ENCODE measurements around the gene BUD31. TPM values are rescaled to one million over a fixed set of nuclear protein-coding genes. Genes with fewer than 3 reads are reported as not detected.

BUD31 gene
- total and polyA plus RNA-seq, 9 of the 15 experiments (the other 6 are each of a cell fraction or from before 2014, with no cell fraction given): 105 to 342 (median 247) TPM

DNA sequence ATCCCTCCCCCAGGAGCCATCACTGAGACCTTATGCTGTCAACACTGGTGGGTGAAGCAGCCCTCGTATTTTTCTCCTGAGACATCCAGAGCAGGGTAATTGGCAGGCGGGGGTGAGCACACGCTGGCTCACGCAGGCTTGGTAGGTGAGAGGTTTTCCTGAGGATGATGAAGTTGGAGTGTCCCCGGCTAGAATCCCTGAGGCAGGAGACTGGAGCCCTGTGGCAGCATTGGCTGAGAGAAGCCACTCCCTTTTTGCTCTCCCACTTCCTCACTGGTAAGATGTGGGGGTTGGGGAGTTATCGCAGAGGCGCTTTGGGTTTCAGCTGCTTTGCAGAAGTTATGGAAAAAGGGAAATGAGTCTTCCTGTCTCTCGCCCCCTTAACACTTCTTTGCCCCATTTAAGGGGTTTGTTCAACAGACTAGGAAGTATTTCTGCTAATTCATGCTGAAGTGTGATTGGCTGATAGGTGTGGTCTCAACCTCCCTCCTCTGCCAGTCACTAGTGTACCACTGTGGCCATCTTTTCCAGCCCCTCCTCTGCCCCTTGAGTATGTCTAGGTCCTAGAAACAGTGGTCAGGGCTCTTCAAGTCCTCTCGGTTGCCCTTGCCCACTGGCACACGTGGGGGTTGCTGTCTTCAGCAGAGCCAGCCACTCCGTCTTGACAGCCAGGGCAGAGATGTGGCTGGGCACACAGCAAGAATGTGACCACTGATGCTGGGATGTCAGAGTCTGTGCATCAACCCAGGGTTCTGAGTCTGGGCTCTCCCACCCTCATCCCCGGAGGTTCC is 28.5 kb upstream of the BUD31 start (continued):
- TF ChIP-seq SMC3 (conservative IDR thresholded peaks at IDR 0.05; ENCODE audit: insufficient read depth, low read depth, low read length): 0 out of 2 replicates have a peak, but pooled peaks have one; percentile 3
- TF ChIP-seq, protein P1, sequence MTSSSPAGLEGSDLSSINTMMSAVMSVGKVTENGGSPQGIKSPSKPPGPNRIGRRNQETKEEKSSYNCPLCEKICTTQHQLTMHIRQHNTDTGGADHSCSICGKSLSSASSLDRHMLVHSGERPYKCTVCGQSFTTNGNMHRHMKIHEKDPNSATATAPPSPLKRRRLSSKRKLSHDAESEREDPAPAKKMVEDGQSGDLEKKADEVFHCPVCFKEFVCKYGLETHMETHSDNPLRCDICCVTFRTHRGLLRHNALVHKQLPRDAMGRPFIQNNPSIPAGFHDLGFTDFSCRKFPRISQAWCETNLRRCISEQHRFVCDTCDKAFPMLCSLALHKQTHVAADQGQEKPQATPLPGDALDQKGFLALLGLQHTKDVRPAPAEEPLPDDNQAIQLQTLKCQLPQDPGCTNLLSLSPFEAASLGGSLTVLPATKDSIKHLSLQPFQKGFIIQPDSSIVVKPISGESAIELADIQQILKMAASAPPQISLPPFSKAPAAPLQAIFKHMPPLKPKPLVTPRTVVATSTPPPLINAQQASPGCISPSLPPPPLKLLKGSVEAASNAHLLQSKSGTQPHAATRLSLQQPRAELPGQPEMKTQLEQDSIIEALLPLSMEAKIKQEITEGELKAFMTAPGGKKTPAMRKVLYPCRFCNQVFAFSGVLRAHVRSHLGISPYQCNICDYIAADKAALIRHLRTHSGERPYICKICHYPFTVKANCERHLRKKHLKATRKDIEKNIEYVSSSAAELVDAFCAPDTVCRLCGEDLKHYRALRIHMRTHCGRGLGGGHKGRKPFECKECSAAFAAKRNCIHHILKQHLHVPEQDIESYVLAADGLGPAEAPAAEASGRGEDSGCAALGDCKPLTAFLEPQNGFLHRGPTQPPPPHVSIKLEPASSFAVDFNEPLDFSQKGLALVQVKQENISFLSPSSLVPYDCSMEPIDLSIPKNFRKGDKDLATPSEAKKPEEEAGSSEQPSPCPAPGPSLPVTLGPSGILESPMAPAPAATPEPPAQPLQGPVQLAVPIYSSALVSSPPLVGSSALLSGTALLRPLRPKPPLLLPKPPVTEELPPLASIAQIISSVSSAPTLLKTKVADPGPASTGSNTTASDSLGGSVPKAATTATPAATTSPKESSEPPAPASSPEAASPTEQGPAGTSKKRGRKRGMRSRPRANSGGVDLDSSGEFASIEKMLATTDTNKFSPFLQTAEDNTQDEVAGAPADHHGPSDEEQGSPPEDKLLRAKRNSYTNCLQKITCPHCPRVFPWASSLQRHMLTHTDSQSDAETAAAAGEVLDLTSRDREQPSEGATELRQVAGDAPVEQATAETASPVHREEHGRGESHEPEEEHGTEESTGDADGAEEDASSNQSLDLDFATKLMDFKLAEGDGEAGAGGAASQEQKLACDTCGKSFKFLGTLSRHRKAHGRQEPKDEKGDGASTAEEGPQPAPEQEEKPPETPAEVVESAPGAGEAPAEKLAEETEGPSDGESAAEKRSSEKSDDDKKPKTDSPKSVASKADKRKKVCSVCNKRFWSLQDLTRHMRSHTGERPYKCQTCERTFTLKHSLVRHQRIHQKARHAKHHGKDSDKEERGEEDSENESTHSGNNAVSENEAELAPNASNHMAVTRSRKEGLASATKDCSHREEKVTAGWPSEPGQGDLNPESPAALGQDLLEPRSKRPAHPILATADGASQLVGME (CRISPR knock-in tag; IDR thresholded peaks at IDR 0.05): 0 out of 2 replicates have a peak, but pooled peaks have one; percentile 53
- TF ChIP-seq ZNF445 (CRISPR knock-in tag; IDR thresholded peaks at IDR 0.05; ENCODE audit: low read depth): no peak
- TF ChIP-seq ZC3H11A (IDR thresholded peaks at IDR 0.05; ENCODE audit: low read depth, low read length): no peak
- TF ChIP-seq EP400 (IDR thresholded peaks at IDR 0.05): no peak; the same call in none of the 2 replicates
- peak; percentile 49; the same call in 1 of the 2 replicates for TF ChIP-seq MAFF (IDR thresholded peaks at IDR 0.05; ENCODE audit: low read length)
- TF ChIP-seq, protein P2, sequence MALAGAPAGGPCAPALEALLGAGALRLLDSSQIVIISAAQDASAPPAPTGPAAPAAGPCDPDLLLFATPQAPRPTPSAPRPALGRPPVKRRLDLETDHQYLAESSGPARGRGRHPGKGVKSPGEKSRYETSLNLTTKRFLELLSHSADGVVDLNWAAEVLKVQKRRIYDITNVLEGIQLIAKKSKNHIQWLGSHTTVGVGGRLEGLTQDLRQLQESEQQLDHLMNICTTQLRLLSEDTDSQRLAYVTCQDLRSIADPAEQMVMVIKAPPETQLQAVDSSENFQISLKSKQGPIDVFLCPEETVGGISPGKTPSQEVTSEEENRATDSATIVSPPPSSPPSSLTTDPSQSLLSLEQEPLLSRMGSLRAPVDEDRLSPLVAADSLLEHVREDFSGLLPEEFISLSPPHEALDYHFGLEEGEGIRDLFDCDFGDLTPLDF (CRISPR knock-in tag; IDR thresholded peaks at IDR 0.05): no peak
- peak; percentile 6; the same call in 1 of the 2 replicates for TF ChIP-seq EGR1 (conservative IDR thresholded peaks at IDR 0.05)
- TF ChIP-seq, protein P3, sequence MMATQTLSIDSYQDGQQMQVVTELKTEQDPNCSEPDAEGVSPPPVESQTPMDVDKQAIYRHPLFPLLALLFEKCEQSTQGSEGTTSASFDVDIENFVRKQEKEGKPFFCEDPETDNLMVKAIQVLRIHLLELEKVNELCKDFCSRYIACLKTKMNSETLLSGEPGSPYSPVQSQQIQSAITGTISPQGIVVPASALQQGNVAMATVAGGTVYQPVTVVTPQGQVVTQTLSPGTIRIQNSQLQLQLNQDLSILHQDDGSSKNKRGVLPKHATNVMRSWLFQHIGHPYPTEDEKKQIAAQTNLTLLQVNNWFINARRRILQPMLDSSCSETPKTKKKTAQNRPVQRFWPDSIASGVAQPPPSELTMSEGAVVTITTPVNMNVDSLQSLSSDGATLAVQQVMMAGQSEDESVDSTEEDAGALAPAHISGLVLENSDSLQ (IDR thresholded peaks at IDR 0.05): peak; percentile 62
- TF ChIP-seq ETV5 (CRISPR knock-in tag; IDR thresholded peaks at IDR 0.05; ENCODE audit: low read depth): peak; percentile 79; the same call in 1 of the 2 replicates
- TF ChIP-seq POLR2AphosphoS5 (IDR thresholded peaks at IDR 0.05; ENCODE audit: control insufficient read depth, insufficient read depth, low read depth, low read length): 0 out of 2 replicates have a peak, but pooled peaks have one; percentile 54
- peak; percentile 53 for TF ChIP-seq DPF2 (IDR thresholded peaks at IDR 0.05)
- TF ChIP-seq, protein P4, sequence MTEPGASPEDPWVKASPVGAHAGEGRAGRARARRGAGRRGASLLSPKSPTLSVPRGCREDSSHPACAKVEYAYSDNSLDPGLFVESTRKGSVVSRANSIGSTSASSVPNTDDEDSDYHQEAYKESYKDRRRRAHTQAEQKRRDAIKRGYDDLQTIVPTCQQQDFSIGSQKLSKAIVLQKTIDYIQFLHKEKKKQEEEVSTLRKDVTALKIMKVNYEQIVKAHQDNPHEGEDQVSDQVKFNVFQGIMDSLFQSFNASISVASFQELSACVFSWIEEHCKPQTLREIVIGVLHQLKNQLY (CRISPR knock-in tag; conservative IDR thresholded peaks at IDR 0.05): no peak
- peak; percentile 99 for TF ChIP-seq SPI1 (IDR thresholded peaks at IDR 0.05; ENCODE audit: borderline replicate concordance, low read depth, low read length)
- TF ChIP-seq, protein P5, sequence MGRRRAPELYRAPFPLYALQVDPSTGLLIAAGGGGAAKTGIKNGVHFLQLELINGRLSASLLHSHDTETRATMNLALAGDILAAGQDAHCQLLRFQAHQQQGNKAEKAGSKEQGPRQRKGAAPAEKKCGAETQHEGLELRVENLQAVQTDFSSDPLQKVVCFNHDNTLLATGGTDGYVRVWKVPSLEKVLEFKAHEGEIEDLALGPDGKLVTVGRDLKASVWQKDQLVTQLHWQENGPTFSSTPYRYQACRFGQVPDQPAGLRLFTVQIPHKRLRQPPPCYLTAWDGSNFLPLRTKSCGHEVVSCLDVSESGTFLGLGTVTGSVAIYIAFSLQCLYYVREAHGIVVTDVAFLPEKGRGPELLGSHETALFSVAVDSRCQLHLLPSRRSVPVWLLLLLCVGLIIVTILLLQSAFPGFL (CRISPR knock-in tag; IDR thresholded peaks at IDR 0.05): 0 out of 2 replicates have a peak, but pooled peaks have one; percentile 54
- TF ChIP-seq DACH1 (IDR thresholded peaks at IDR 0.05; ENCODE audit: partially characterized antibody): no peak
- peak; percentile 37 for TF ChIP-seq NFYB (IDR thresholded peaks at IDR 0.05; ENCODE audit: extremely low read depth, insufficient read length)
